KMS-11 (cell line): ENCODE data around the gene MAML3.

Source experiments
- H2AFZ ChIP-seq: fragments of 200-600 bp; sonication (generic); 2 replicates; pipeline ENCODE4 v1.6.1; 2016; ENCODE audit warnings: antibody characterized with exemption, mixed run types, low read depth
- H3K27ac ChIP-seq: fragments of 200-600 bp; sonication (generic); 2 replicates; pipeline ENCODE4 v1.6.1; 2016; ENCODE audit warnings: mild to moderate bottlenecking, mixed run types
- H3K27me3 ChIP-seq: fragments of 200-600 bp; sonication (generic); 2 replicates; pipeline ENCODE4 v1.6.1; 2017; ENCODE audit warnings: mild to moderate bottlenecking, low read depth, mixed run types, moderate library complexity; ENCODE audit not compliant: insufficient read depth
- H3K36me3 ChIP-seq: fragments of 200-600 bp; sonication (generic); 2 replicates; pipeline ENCODE4 v1.6.1; 2017; ENCODE audit warnings: mild to moderate bottlenecking, mixed run types; ENCODE audit not compliant: insufficient read depth
- H3K4me1 ChIP-seq: fragments of 200-600 bp; sonication (generic); 2 replicates; pipeline ENCODE4 v1.6.1; 2016; ENCODE audit warnings: mild to moderate bottlenecking, low read depth, mixed run types; ENCODE audit not compliant: poor library complexity, severe bottlenecking
- H3K4me2 ChIP-seq: fragments of 200-600 bp; sonication (generic); 2 replicates; pipeline ENCODE4 v1.7.0; 2016; ENCODE audit warnings: mild to moderate bottlenecking, mixed run types
- H3K4me3 ChIP-seq: fragments of 200-600 bp; sonication (generic); IDR thresholded peaks from 2 replicates; pipeline ENCODE4 v1.6.1; 2017; ENCODE audit warnings: low read depth, low read length, mixed read lengths; ENCODE audit not compliant: insufficient read depth
- H3K79me2 ChIP-seq: fragments of 200-600 bp; sonication (generic); 2 replicates; pipeline ENCODE4 v1.6.1; 2016; ENCODE audit warnings: low read depth, mixed run types; ENCODE audit not compliant: insufficient read depth
- H3K9ac ChIP-seq: fragments of 200-600 bp; sonication (generic); 2 replicates; pipeline ENCODE4 v1.6.1; 2016; ENCODE audit warnings: mild to moderate bottlenecking, mixed run types
- H4K20me1 ChIP-seq: fragments of 200-600 bp; sonication (generic); 2 replicates; pipeline ENCODE4 v1.6.1; 2016; ENCODE audit warnings: mild to moderate bottlenecking, mixed run types; ENCODE audit not compliant: insufficient read depth
- TF ChIP-seq, protein P1 (sequence below): fragments of 200-600 bp; sonication (generic); conservative IDR thresholded peaks from 2 replicates; pipeline ENCODE4 v1.6.1; 2017; ENCODE audit warnings: low read depth, mild to moderate bottlenecking, antibody characterized with exemption, low read length, moderate library complexity, mixed read lengths

Gene MAML3

DNA sequence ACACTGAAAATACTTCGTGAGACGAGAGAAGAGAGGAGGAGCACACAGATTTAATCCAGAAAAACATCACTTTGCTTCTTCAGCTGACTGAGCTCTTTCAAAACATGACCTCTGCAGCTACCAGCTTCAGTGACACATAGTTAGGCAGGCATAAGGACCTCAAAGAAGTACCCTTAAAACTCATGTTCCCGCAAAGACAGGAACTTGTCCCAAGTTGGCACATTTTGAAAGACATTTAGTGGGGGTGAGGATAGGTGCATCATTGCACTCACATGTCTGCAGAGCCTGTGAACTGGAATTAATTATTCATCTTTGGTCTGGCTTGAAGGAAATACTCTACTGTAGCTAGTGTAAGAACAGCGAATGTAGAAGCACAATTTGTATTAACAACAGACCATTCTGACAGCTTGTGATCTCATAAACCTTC lies 266.6 kb downstream of the MAML3 start:
- TF ChIP-seq, protein P1, sequence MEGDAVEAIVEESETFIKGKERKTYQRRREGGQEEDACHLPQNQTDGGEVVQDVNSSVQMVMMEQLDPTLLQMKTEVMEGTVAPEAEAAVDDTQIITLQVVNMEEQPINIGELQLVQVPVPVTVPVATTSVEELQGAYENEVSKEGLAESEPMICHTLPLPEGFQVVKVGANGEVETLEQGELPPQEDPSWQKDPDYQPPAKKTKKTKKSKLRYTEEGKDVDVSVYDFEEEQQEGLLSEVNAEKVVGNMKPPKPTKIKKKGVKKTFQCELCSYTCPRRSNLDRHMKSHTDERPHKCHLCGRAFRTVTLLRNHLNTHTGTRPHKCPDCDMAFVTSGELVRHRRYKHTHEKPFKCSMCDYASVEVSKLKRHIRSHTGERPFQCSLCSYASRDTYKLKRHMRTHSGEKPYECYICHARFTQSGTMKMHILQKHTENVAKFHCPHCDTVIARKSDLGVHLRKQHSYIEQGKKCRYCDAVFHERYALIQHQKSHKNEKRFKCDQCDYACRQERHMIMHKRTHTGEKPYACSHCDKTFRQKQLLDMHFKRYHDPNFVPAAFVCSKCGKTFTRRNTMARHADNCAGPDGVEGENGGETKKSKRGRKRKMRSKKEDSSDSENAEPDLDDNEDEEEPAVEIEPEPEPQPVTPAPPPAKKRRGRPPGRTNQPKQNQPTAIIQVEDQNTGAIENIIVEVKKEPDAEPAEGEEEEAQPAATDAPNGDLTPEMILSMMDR = no peak
- H4K20me1 ChIP-seq = no peaks in the 10 kb centered on the region
- H3K27me3 ChIP-seq = no peaks in the 10 kb centered on the region
- no peak overlapping the region for H3K27ac ChIP-seq
- H2AFZ ChIP-seq = no peak overlapping the region
- no peak overlapping the region for H3K4me2 ChIP-seq
- no peaks in the 10 kb centered on the region for H3K79me2 ChIP-seq
- H3K9ac ChIP-seq = no peak overlapping the region
- no peaks in the 10 kb centered on the region for H3K36me3 ChIP-seq
- H3K4me1 ChIP-seq = no peaks in the 10 kb centered on the region
- no peak overlapping the region for H3K4me3 ChIP-seq

- Histone ChIP-seq H3K9ac (no peak overlapping the region), H3K27ac (no peak overlapping the region), H3K4me1 (no peaks in the 10 kb centered on the region)
Observed at GRCh38 chr4:139886798-139887197, 267.2 kb downstream of the MAML3 start.

GRCh38 chr4:139884438-139884837 lies 269.5 kb downstream of the MAML3 start:
- Histone ChIP-seq H3K9ac (no peak overlapping the region), H3K4me2 (no peak overlapping the region), H3K27me3 (no peaks in the 10 kb centered on the region), H3K4me3 (no peak overlapping the region), H2AFZ (no peak overlapping the region), H4K20me1 (no peaks in the 10 kb centered on the region), H3K36me3 (no peaks in the 10 kb centered on the region), H3K79me2 (no peaks in the 10 kb centered on the region), H3K27ac (no peak overlapping the region), H3K4me1 (no peaks in the 10 kb centered on the region)
- TF ChIP-seq, protein P1 = no peak

More at GRCh38 chr4:139886798-139887197, 267.2 kb downstream of the MAML3 start:
- no peaks in the 10 kb centered on the region for H4K20me1 ChIP-seq
- H2AFZ ChIP-seq = no peak overlapping the region
- H3K4me3 ChIP-seq = no peak overlapping the region
- H3K27me3 ChIP-seq = no peaks in the 10 kb centered on the region
- TF ChIP-seq, protein P1 = no peak
- H3K4me2 ChIP-seq = no peak overlapping the region
- no peaks in the 10 kb centered on the region for H3K79me2 ChIP-seq
- no peaks in the 10 kb centered on the region for H3K36me3 ChIP-seq

DNA sequence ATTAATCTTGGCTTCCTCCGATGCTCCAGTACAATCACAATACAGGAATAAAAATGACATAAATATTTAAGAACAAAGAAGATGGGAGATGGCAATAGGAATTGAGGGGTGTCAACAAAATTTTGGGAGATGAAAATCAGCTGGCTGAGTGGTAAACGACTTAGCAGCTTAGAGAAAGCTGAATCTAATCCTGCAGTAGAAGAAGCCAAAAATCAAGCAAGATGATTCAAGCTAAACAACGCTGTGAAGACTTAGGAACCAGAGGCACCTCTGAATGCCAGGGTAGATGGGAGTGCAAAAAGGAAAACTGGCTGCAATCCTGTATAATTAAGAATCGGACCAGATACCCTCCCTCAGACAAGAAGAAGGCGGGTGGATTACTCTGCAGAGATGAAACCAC lies 273.1 kb downstream of the MAML3 start:
- TF ChIP-seq, protein P1 = no peak
- Histone ChIP-seq H3K27ac (no peak overlapping the region), H3K4me3 (no peak overlapping the region), H3K79me2 (no peaks in the 10 kb centered on the region), H3K27me3 (no peaks in the 10 kb centered on the region), H4K20me1 (no peaks in the 10 kb centered on the region), H2AFZ (no peak overlapping the region), H3K4me2 (no peak overlapping the region), H3K4me1 (no peaks in the 10 kb centered on the region), H3K36me3 (no peaks in the 10 kb centered on the region), H3K9ac (no peak overlapping the region)
